ENCODE data around the gene TMEM115. TPM values are rescaled to one million over a fixed set of nuclear protein-coding genes. Genes with fewer than 3 reads are reported as not detected.

Gene TMEM115
- total RNA-seq, 2 donors from 2014 or later, result 73.0 to 76.7 TPM

GRCh38 chr3:50334339-50335075 is 24.8 kb downstream of the TMEM115 start:
- H3K4me1 ChIP-seq (replicated peaks), result peaks cover 34% of the 10 kb centered on the region
- H3K9me3 ChIP-seq, result no peaks in the 10 kb centered on the region
- H3K36me3 ChIP-seq, result peaks cover 8 to 13% of the 10 kb centered on the region in 2 donors
- peak; percentile 77 for DNase-seq (ENCODE audit: low spot score)
- intact Hi-C loops (cut with DNase I), result no loop called here
- WGBS, result 56% methylated on average over 5 of the region's 5 CpGs
- TF ChIP-seq POLR2AphosphoS5 (IDR thresholded peaks at IDR 0.05) (peak; percentile 74), CTCF (IDR thresholded peaks at IDR 0.05) (no peak)
- H3K4me3 ChIP-seq, result no peak overlapping the region
- peak overlapping the region; percentile 93 to 95 for H3K27ac ChIP-seq
- H3K27me3 ChIP-seq (replicated peaks; ENCODE audit: insufficient read depth), result no peaks in the 10 kb centered on the region

GRCh38 chr3:50333744-50334328 is 25.5 kb downstream of the TMEM115 start:
- H3K4me3 ChIP-seq, result no peak overlapping the region
- peaks cover 8 to 13% of the 10 kb centered on the region in 2 donors for H3K36me3 ChIP-seq
- intact Hi-C loops (cut with DNase I), result no loop called here
- H3K9me3 ChIP-seq, result no peaks in the 10 kb centered on the region
- 66% methylated on average over 12 of the region's 12 CpGs for WGBS
- no peak for DNase-seq (ENCODE audit: low spot score)
- TF ChIP-seq POLR2AphosphoS5 (IDR thresholded peaks at IDR 0.05), result no peak
- no peak for TF ChIP-seq CTCF (IDR thresholded peaks at IDR 0.05)
- no peak for TF ChIP-seq POLR2A (IDR thresholded peaks at IDR 0.05)
- H3K27me3 ChIP-seq (replicated peaks; ENCODE audit: insufficient read depth), result no peaks in the 10 kb centered on the region
- peak overlapping the region; percentile 93 to 95 for H3K27ac ChIP-seq
- H3K4me1 ChIP-seq (replicated peaks), result peaks cover 34% of the 10 kb centered on the region

GRCh38 chr3:50331364-50331907 is 27.9 kb downstream of the TMEM115 start:
- intact Hi-C loops (cut with DNase I), result no loop called here
- peaks cover 35% of the 10 kb centered on the region for H3K4me1 ChIP-seq (replicated peaks)
- 93% methylated on average over 19 of the region's 19 CpGs for whole genome bisulfite sequencing

GRCh38 chr3:50330330-50330729 is 29.0 kb downstream of the TMEM115 start:
- no peak overlapping the region for H3K27ac ChIP-seq
- intact Hi-C loops (cut with DNase I), result no loop called here
- H3K4me1 ChIP-seq (replicated peaks), result peaks cover 24% of the 10 kb centered on the region
- no peaks in the 10 kb centered on the region for H3K9me3 ChIP-seq
- WGBS, result 96% methylated on average over 10 of the region's 10 CpGs
- peaks cover 8 to 13% of the 10 kb centered on the region in 2 donors for H3K36me3 ChIP-seq
- TF ChIP-seq POLR2AphosphoS5 (IDR thresholded peaks at IDR 0.05), result no peak
- no peak for TF ChIP-seq CTCF (IDR thresholded peaks at IDR 0.05)
- no peaks in the 10 kb centered on the region for H3K27me3 ChIP-seq (replicated peaks; ENCODE audit: insufficient read depth)
- no peak for DNase-seq (ENCODE audit: low spot score)
- no peak overlapping the region for H3K4me3 ChIP-seq

More at GRCh38 chr3:50331364-50331907, 27.9 kb downstream of the TMEM115 start:
- TF ChIP-seq POLR2AphosphoS5 (IDR thresholded peaks at IDR 0.05) (no peak), CTCF (IDR thresholded peaks at IDR 0.05) (no peak), POLR2A (IDR thresholded peaks at IDR 0.05) (no peak)
- Histone ChIP-seq H3K36me3 (peaks cover 8 to 13% of the 10 kb centered on the region in 2 donors), H3K27ac (no peak overlapping the region), H3K27me3 (replicated peaks; ENCODE audit: insufficient read depth) (no peaks in the 10 kb centered on the region), H3K9me3 (no peaks in the 10 kb centered on the region), H3K4me3 (no peak overlapping the region)
- no peak for DNase-seq (ENCODE audit: low spot score)

Measured in prostate gland (tissue), 2 donors.